IMR-90 (cell line): ENCODE measurements around the gene MFAP4. TPM values are rescaled to one million over a fixed set of nuclear protein-coding genes. Genes with fewer than 3 reads are reported as not detected.

Experiments used
- ATAC-seq: fragments of 200-7000 bp; cut with Tn5 transposase; 2 replicates; pipeline ENCODE4 v1.9.1; 2020; ENCODE audit warnings: low read depth, mild to moderate bottlenecking, moderate library complexity
- BruUV-seq: library from RNA; stranded (reverse); fragments of 400-500 nt; replicated peaks from 2 replicates; lab custom pipeline; 2021; lab: Mats Ljungman, UMichigan
- CTCF ChIA-PET: fragments of 300-600 bp; formaldehyde crosslinking; extraction: SDS; loops from one replicate; lab custom pipeline; 2021; ENCODE audit warnings: antibody characterized with exemption; lab: Yijun Ruan, JAX
- POLR2A ChIA-PET: fragments of 300-600 bp; sonication (Branson Sonifier 250); formaldehyde crosslinking; loops from one replicate; lab custom pipeline; 2022; ENCODE audit warnings: antibody characterized with exemption; ENCODE audit not compliant: unreplicated experiment; lab: Charles Lee
- DNase-seq: peaks from one replicate; pipeline ENCODE4 v3.0.0; 2013
- H2AFZ ChIP-seq: replicated peaks from 2 replicates; pipeline ENCODE3; 2013; ENCODE audit warnings: low read length, mild to moderate bottlenecking; ENCODE audit not compliant: poor library complexity
- H2AK5ac ChIP-seq: 2 replicates; pipeline ENCODE4 v1.6.1; 2013; ENCODE audit warnings: low read depth, low read length, inconsistent platforms
- H2AK9ac ChIP-seq: replicated peaks from 2 replicates; pipeline ENCODE3; 2013; ENCODE audit warnings: mild to moderate bottlenecking, low read depth, low read length, moderate library complexity; ENCODE audit not compliant: poor library complexity
- H2BK120ac ChIP-seq: 2 replicates; pipeline ENCODE4 v1.6.1; 2013; ENCODE audit warnings: low read depth, low read length, inconsistent platforms
- H2BK15ac ChIP-seq: 3 replicates; pipeline ENCODE4 v1.6.1; 2013; ENCODE audit warnings: low read depth, low read length, inconsistent platforms
- H2BK20ac ChIP-seq: 2 replicates; pipeline ENCODE4 v1.6.1; 2013; ENCODE audit warnings: low read depth, mild to moderate bottlenecking, inconsistent platforms, low read length, moderate library complexity
- H2BK5ac ChIP-seq: 2 replicates; pipeline ENCODE4 v1.6.1; 2013; ENCODE audit warnings: mild to moderate bottlenecking, low read depth, low read length, inconsistent platforms; ENCODE audit not compliant: poor library complexity, severe bottlenecking
- H3K14ac ChIP-seq: replicated peaks from 2 replicates; pipeline ENCODE4 v1.6.1; 2013; ENCODE audit warnings: low read depth, low read length, inconsistent platforms
- H3K18ac ChIP-seq: 2 replicates; pipeline ENCODE4 v1.6.1; 2013; ENCODE audit warnings: low read depth, low read length, control low read depth
- H3K23ac ChIP-seq: 2 replicates; pipeline ENCODE4 v1.6.1; 2013; ENCODE audit warnings: low read depth, low read length, inconsistent platforms
- H3K27ac ChIP-seq: 2 replicates; pipeline ENCODE4 v1.5.1; 2013; ENCODE audit warnings: mild to moderate bottlenecking, control low read depth, low read length; ENCODE audit not compliant: insufficient read depth
- H3K27me3 ChIP-seq: 2 replicates; pipeline ENCODE4 v1.6.1; 2013; ENCODE audit warnings: low read length; ENCODE audit not compliant: control insufficient read depth, insufficient read depth
- H3K36me3 ChIP-seq: 2 replicates; pipeline ENCODE4 v1.6.1; 2013; ENCODE audit warnings: low read length, mixed read lengths; ENCODE audit not compliant: control insufficient read depth, insufficient read depth
- H3K4ac ChIP-seq: 2 replicates; pipeline ENCODE4 v1.6.1; 2013; ENCODE audit warnings: low read depth, low read length, inconsistent platforms
- H3K4me1 ChIP-seq: 2 replicates; pipeline ENCODE4 v1.6.1; 2013; ENCODE audit warnings: low read length, mixed read lengths; ENCODE audit not compliant: control insufficient read depth, insufficient read depth
- H3K4me2 ChIP-seq: 2 replicates; pipeline ENCODE4 v1.6.1; 2013; ENCODE audit warnings: low read depth, mild to moderate bottlenecking, control low read depth, low read length, moderate library complexity
- H3K4me3 ChIP-seq: 2 replicates; pipeline ENCODE4 v1.5.1; 2013; ENCODE audit warnings: low read depth, mild to moderate bottlenecking, control low read depth, low read length, moderate library complexity; ENCODE audit not compliant: insufficient read depth
- H3K56ac ChIP-seq: 2 replicates; pipeline ENCODE4 v1.6.1; 2013; ENCODE audit warnings: low read length, inconsistent platforms; ENCODE audit not compliant: insufficient read depth; ENCODE audit errors: extremely low read depth
- H3K79me1 ChIP-seq, 2 experiments: 2 replicates each; pipeline ENCODE4 v1.6.1; 2013; ENCODE audit warnings: low read length in 2 of 2, inconsistent platforms in 1 of 2, low read depth in 1 of 2
- H3K9ac ChIP-seq: 2 replicates; pipeline ENCODE4 v1.6.1; 2013; ENCODE audit warnings: low read depth, low read length, control low read depth
- H3K9me1 ChIP-seq: 2 replicates; pipeline ENCODE4 v1.6.1; 2013; ENCODE audit warnings: low read length, inconsistent platforms; ENCODE audit not compliant: insufficient read depth
- H3K9me3 ChIP-seq: 2 replicates; pipeline ENCODE4 v1.6.1; 2013; ENCODE audit warnings: low read length; ENCODE audit not compliant: control insufficient read depth, insufficient read depth
- H4K20me1 ChIP-seq: 2 replicates; pipeline ENCODE4 v1.6.1; 2013; ENCODE audit warnings: low read length, inconsistent platforms; ENCODE audit not compliant: insufficient read depth
- H4K5ac ChIP-seq: 2 replicates; pipeline ENCODE4 v1.6.1; 2013; ENCODE audit warnings: mild to moderate bottlenecking, low read depth, low read length, control low read depth
- H4K8ac ChIP-seq, 2 experiments: 2 replicates each; pipeline ENCODE4 v1.6.1; 2013; ENCODE audit warnings: low read depth in 2 of 2, low read length in 2 of 2, control low read depth in 1 of 2, inconsistent platforms in 1 of 2
- H4K91ac ChIP-seq: 2 replicates; pipeline ENCODE4 v1.6.1; 2013; ENCODE audit warnings: low read depth, low read length, inconsistent platforms; ENCODE audit not compliant: insufficient read depth
- CEBPB ChIP-seq: IDR thresholded peaks from 2 replicates; pipeline ENCODE4 v1.6.1; 2012; ENCODE audit warnings: low read depth, low read length, improper control_type of control experiment
- RCOR1 ChIP-seq: IDR thresholded peaks from 2 replicates; pipeline ENCODE4 v1.6.1; 2012; ENCODE audit warnings: mild to moderate bottlenecking, low read length, improper control_type of control experiment; ENCODE audit not compliant: insufficient replicate concordance
- WGBS, 2 experiments: methylation state at CpG; one replicate each; pipeline versions ENCODE4 v1.1.5 to v1.1.7; 2013; ENCODE audit warnings: missing lambda C conversion rate in 2 of 2; ENCODE audit not compliant: insufficient read length in 1 of 2; ENCODE audit errors: extremely low coverage in 2 of 2; 5-methylcytosine and 5-hydroxymethylcytosine counted together
- dilution Hi-C: fragments of 300-500 bp; cut with HindIII; formaldehyde crosslinking; loops from one replicate; pipeline ENCODE4 v1.14.3; 2018; ENCODE audit warnings: low sequenced_read_pairs; ENCODE audit not compliant: unreplicated experiment
- in situ Hi-C: fragments of 300-500 bp; cut with MboI; formaldehyde crosslinking; loops from 3 replicates; pipeline ENCODE4 v1.14.3; 2019; ENCODE audit warnings: low sequenced_read_pairs, inconsistent platforms, mixed read lengths
- intact Hi-C: fragments of 100-400 bp; cut with micrococcal nuclease; formaldehyde crosslinking; loops from 2 replicates; pipeline ENCODE4 v1.10.0; 2022
- polyA plus RNA-seq, 3 experiments: library from polyadenylated mRNA; depleted of rRNA; stranded (reverse); fragments of >200 nt; gene quantifications; 2 replicates each; pipeline ENCODE4 v1.2.3, GENCODE V29; 2012; ENCODE audit warnings: low replicate concordance in 1 of 3
- total RNA-seq: library from RNA; depleted of rRNA; stranded (reverse); fragments of >200 nt; gene quantifications from 2 replicates; pipeline ENCODE4 v1.2.3, GENCODE V29; 2012
- TF ChIP-seq, protein P1 (sequence below): fragments of 150-350 bp; IDR thresholded peaks from 2 replicates; pipeline ENCODE4 v1.6.1; 2016; ENCODE audit warnings: low read depth, mild to moderate bottlenecking, low read length, moderate library complexity, borderline replicate concordance
- TF ChIP-seq, protein P2 (sequence below): fragments of 150-350 bp; IDR thresholded peaks from 2 replicates; pipeline ENCODE4 v1.6.1; 2017; ENCODE audit warnings: mild to moderate bottlenecking, antibody characterized with exemption, low read length, low read depth

MFAP4 gene
- total and polyA plus RNA-seq, 2 of the 4 experiments (the other 2 are of a cell fraction) = 7.0 to 71.6 TPM

DNA sequence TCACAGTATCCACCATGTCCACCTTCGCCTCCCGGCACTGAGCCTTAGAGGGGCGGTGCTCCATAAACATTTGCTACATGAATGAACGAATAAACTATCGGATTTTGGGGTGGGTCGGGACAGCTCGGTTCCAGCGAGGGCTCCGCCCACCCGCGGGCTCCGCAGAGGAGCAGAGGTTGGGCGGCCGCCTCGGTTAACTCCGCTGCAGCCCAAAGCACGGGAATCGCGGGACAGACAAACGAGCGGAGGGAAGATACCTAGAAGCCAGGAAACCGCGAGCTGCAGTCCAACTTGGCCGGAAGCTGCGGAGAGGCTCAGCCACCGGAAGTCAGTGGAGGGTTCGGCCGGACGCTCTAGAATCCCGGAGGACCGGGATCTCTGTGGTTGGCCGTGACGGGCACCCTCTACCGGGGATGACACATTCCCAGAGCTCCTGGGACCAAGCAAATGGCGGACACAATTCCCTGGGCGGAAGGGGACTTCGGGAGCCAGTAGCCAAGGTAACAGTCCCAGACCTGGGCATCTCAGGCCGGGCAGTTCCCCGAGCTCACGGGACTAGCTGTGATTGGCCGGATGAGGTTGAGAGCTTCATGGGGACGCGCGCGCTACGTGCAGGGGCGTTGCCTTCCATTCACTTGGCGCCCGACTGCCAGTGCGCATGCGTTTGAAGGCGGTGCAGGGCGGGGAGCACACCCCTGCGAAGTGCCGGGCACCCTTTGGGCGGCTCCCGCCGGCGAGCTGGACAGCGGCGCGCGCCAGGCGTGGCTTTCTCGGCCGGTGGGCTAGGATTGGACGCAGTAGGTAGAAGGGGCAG lies 9.2 kb downstream of the MFAP4 start (continued):
- TF ChIP-seq, protein P1, sequence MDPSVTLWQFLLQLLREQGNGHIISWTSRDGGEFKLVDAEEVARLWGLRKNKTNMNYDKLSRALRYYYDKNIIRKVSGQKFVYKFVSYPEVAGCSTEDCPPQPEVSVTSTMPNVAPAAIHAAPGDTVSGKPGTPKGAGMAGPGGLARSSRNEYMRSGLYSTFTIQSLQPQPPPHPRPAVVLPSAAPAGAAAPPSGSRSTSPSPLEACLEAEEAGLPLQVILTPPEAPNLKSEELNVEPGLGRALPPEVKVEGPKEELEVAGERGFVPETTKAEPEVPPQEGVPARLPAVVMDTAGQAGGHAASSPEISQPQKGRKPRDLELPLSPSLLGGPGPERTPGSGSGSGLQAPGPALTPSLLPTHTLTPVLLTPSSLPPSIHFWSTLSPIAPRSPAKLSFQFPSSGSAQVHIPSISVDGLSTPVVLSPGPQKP = no peak

DNA sequence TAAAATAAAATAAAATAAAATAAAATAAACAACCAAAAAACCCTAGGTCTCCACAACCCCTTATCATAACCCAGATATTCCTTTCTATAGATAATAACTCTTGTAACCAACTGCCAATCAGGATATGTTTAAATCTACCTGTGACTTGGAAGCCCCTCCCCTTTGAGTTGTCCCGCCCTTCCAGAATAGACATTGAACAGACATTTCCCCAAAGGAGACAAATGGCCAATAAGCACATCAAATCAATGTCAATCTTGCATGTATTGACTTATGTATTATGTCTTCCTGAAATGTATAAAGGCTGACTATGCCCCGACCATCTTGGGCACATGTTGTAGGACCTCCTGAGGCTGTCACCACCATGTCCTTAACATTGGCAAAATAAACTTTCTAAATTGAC lies 10.2 kb downstream of the MFAP4 start:
- peak overlapping the region; percentile 58 for H3K4me2 ChIP-seq
- POLR2A ChIA-PET = interaction anchor here (1.3 to 1.5 kb wide), 2 partner anchors 10 to 12 kb away, joined by 5 to 12 read pairs; partner anchors contain the start of gene MFAP4
- H4K5ac ChIP-seq = 0 out of 2 replicates have a peak overlapping the region, but pooled peaks have one; percentile 21
- no peak overlapping the region for H2BK15ac ChIP-seq
- H3K9me3 ChIP-seq = no peaks in the 10 kb centered on the region
- H2AK9ac ChIP-seq = peak overlapping the region; percentile 70
- DNase-seq (no peak), ATAC-seq (no peak)
- H3K18ac ChIP-seq = no peak overlapping the region
- H3K14ac ChIP-seq = peak overlapping the region; percentile 77
- 0 out of 2 replicates have a peak overlapping the region, but pooled peaks have one; percentile 35 for H3K56ac ChIP-seq
- H3K79me1 ChIP-seq = peaks cover 27 to 43% of the 10 kb centered on the region in 2 experiments
- H3K4ac ChIP-seq = peak overlapping the region; percentile 9; the same call in 1 of the 2 replicates
- H4K8ac ChIP-seq = peak overlapping the region; percentile 68 to 69; a peak in 2 of 4 replicates
- H3K9me1 ChIP-seq = peaks cover 16% of the 10 kb centered on the region
- in situ Hi-C loops (no loop called here), intact Hi-C loops (loop anchor here (5.0 kb wide), 1 partner anchor 385 kb away; no protein-coding TSS in a partner anchor), dilution Hi-C loops (no loop called here)
- H3K23ac ChIP-seq = no peak overlapping the region; the same call in 1 of the 2 replicates
- H3K9ac ChIP-seq = peak overlapping the region; percentile 82; the same call in 1 of the 2 replicates
- CTCF ChIA-PET = no interaction called here
- H3K36me3 ChIP-seq = peaks cover 24% of the 10 kb centered on the region
- H2BK5ac ChIP-seq = peak overlapping the region; percentile 92
- peak overlapping the region; percentile 66; the same call in 1 of the 2 replicates for H3K4me3 ChIP-seq
- H2AK5ac ChIP-seq = peak overlapping the region; percentile 54; the same call in 1 of the 2 replicates
- H2BK20ac ChIP-seq = peak overlapping the region; percentile 1; the same call in 1 of the 2 replicates
- H4K91ac ChIP-seq = no peak overlapping the region
- no peak overlapping the region for H2BK120ac ChIP-seq
- peaks cover 9% of the 10 kb centered on the region; the same call in 1 of the 2 replicates for H3K4me1 ChIP-seq
- peak overlapping the region; percentile 24 for H2AFZ ChIP-seq
- no peak for TF ChIP-seq RCOR1
- TF ChIP-seq CEBPB = no peak
- TF ChIP-seq, protein P2, sequence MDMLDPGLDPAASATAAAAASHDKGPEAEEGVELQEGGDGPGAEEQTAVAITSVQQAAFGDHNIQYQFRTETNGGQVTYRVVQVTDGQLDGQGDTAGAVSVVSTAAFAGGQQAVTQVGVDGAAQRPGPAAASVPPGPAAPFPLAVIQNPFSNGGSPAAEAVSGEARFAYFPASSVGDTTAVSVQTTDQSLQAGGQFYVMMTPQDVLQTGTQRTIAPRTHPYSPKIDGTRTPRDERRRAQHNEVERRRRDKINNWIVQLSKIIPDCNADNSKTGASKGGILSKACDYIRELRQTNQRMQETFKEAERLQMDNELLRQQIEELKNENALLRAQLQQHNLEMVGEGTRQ = no peak
- no peak overlapping the region for H3K27ac ChIP-seq
- BruUV-seq = no TSS peak
- no CpG with 5 or more reads among the region's 2 CpGs for WGBS, 2 experiments
- no peaks in the 10 kb centered on the region for H3K27me3 ChIP-seq
- H4K20me1 ChIP-seq = peaks cover 16% of the 10 kb centered on the region
